Ovary (tissue), 3 donors: ENCODE results near the gene CHRM5.

ENCODE experiments used
- CTCF ChIP-seq, 3 donors: fragments of 450-650 bp in 2 of 3; fragments of 200-600 bp in 1 of 3; IDR thresholded peaks; one replicate each; pipeline versions ENCODE4 v1.5.1 to v1.8.0; 2016 to 2022; ENCODE audit warnings: antibody characterized with exemption in 3 of 3, mild to moderate bottlenecking in 1 of 3
- EP300 ChIP-seq: sonication (generic); formaldehyde crosslinking; IDR thresholded peaks from one replicate; pipeline ENCODE4 v1.6.1; 2017; ENCODE audit warnings: antibody characterized with exemption
- POLR2A ChIP-seq: fragments of 450-650 bp; IDR thresholded peaks from one replicate; pipeline ENCODE4 v1.6.1; 2017; ENCODE audit warnings: antibody characterized with exemption, mild to moderate bottlenecking, moderate library complexity
- donor health status: DM: no; HTN: no; CAD: no.

- TF ChIP-seq CTCF (IDR thresholded peaks at IDR 0.05) (no peak), POLR2A (no peak), EP300 (no peak)
Measured at GRCh38 chr15:34019369-34019990, 51.2 kb downstream of the CHRM5 start.
